ENCODE measurements around the gene KPTN.

- no peak for TF ChIP-seq EZH2 (IDR thresholded peaks at IDR 0.05; ENCODE audit: insufficient read depth, poor library complexity, severe bottlenecking)
- TF ChIP-seq EZH2phosphoT487 (IDR thresholded peaks at IDR 0.05; ENCODE audit: insufficient read depth, low read depth), result no peak
Observed at GRCh38 chr19:47459477-47459876, 24.5 kb downstream of the KPTN start.
